GM10847 (cell line): ENCODE measurements around the gene CLCN7.

Experiments
- POLR2A ChIP-seq: IDR thresholded peaks from 2 replicates; pipeline ENCODE4 v1.6.1; 2011; ENCODE audit not compliant: insufficient read length; ENCODE audit errors: extremely low read depth

Gene CLCN7

GRCh38 chr16:1434644-1435592, 39.9 kb downstream of the CLCN7 start:
- TF ChIP-seq POLR2A: no peak

DNA sequence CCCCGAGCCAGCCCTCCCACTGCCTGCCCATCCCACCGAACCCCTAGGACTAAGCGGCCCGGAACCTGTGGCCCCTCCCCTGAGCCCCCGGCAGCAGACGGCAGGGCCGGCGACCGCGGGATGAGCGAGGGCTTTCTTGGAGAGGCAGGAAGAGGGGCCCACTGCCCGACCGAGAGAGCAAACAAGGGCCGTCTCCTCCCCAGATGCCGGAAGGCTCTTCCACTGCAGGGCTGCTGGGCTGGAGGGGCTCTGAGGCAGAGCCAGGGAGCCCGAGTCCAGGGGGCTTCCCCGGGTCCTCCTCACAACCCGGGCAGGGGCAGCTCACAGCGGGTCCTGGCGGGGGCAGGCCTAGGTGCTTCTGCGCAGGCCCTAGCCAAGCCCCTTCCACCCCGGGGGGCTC, 41.1 kb downstream of the CLCN7 start:
- TF ChIP-seq POLR2A: no peak

- TF ChIP-seq POLR2A: no peak
Measured at GRCh38 chr16:1433263-1433560, 41.6 kb downstream of the CLCN7 start.

GRCh38 chr16:1432388-1433262, 42.2 kb downstream of the CLCN7 start:
- TF ChIP-seq POLR2A: no peak

GRCh38 chr16:1431497-1432270, 43.1 kb downstream of the CLCN7 start:
- no peak for TF ChIP-seq POLR2A

- TF ChIP-seq POLR2A: no peak
Measured at GRCh38 chr16:1430759-1431496, 43.9 kb downstream of the CLCN7 start, which contains the start of gene PERCC1. Gene PERCC1, plus strand, starts transcription at chr16:1431078. Its CDS starts 1,516 bp downstream, at chr16:1432594.

GRCh38 chr16:1430214-1430758, 44.5 kb downstream of the CLCN7 start:
- no peak for TF ChIP-seq POLR2A

- TF ChIP-seq POLR2A: no peak
Measured at GRCh38 chr16:1429631-1430030, 45.2 kb downstream of the CLCN7 start.

- TF ChIP-seq POLR2A: no peak
Measured at GRCh38 chr16:1429012-1429411, 45.8 kb downstream of the CLCN7 start.

- TF ChIP-seq POLR2A: no peak
Measured at GRCh38 chr16:1428511-1428910, 46.3 kb downstream of the CLCN7 start.

DNA sequence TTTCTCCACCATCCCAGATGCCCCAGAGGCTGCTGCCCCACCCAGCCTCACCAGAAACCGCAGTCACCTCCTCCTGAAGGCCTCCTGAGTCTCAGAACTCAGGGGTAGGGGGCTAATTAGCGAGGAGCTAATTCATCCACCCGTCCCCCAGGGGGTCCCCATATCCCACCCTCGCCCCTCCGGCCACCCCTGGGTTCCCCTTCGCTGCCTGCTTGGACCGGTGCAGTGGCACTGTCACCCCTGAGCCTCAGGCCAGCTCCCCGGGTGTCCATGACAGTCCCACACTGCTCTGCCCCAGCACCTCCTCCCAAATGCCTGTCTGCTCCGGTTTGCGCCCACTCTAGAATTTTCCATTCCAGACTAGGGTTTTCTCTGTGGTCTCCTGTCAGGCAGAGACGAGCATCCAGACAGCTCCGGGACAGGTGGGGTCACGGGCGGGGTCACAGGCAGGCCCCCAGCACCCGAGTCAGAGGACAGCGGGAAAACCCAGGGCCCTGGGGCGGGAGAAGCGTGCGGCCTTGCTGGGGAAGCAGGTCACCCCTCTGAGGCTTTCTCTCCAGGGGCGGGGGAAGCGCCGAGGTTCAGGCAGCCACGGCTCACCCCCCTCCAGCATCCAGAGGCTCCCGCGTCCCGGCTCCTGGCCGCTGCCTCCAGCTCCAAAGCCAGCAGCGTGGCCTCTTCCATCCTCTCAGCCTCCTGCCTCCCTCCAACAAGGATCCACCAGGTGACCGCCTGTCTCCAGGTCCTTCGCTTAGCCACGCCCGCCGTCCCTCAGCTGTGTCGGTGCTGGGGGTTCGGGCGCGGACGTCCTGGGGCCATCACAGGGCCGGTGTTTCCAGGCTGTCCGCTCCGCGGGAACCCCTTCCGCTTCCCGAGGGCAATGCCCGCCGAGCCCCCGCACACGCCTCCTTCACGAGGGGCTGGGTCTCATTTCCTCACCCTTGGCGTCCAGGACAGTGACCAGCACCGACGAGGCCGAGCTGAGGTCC, 47.1 kb downstream of the CLCN7 start:
- no peak for TF ChIP-seq POLR2A

GRCh38 chr16:1426734-1427471, 47.9 kb downstream of the CLCN7 start:
- no peak for TF ChIP-seq POLR2A
